Breast epithelium (tissue), 4 donors: Measurements from ENCODE around the gene BBOX1. TPM values are rescaled to one million over a fixed set of nuclear protein-coding genes. Genes with fewer than 3 reads are reported as not detected.

ENCODE experiments used
- DNase-seq, 2 donors: peaks; one replicate each; pipeline ENCODE4 v3.0.0-alpha.2; 2019; ENCODE audit warnings: low spot score in 2 of 2
- H3K27ac ChIP-seq, 2 donors: fragments of 200-600 bp; sonication (generic) in 1 of 2; one replicate each; pipeline ENCODE4 v1.5.1; 2016 to 2019; ENCODE audit warnings: mild to moderate bottlenecking in 1 of 2
- H3K27me3 ChIP-seq, 2 donors: fragments of 200-600 bp; sonication (generic) in 1 of 2; one replicate each; pipeline versions ENCODE4 v1.5.1 to v1.6.0; 2017 to 2019; ENCODE audit warnings: control low read depth in 1 of 2, mild to moderate bottlenecking in 1 of 2
- H3K36me3 ChIP-seq: fragments of 200-600 bp; one replicate; pipeline ENCODE4 v1.5.1; 2019
- H3K4me1 ChIP-seq, 2 donors: fragments of 200-600 bp; sonication (generic); one replicate each; pipeline ENCODE4 v1.5.1; 2016 to 2019; ENCODE audit warnings: control low read depth in 1 of 2
- H3K4me3 ChIP-seq, 3 donors: fragments of 200-600 bp; sonication (generic); 1 replicate in 2 of 3; 2 replicates in 1 of 3; pipeline ENCODE4 v1.5.1; 2016 to 2019; ENCODE audit warnings: mild to moderate bottlenecking in 3 of 3, moderate library complexity in 2 of 3
- H3K9me3 ChIP-seq, 2 donors: fragments of 200-600 bp; sonication (generic) in 1 of 2; one replicate each; pipeline ENCODE4 v1.5.1; 2016 to 2019; ENCODE audit warnings: control low read depth in 1 of 2
- CTCF ChIP-seq, 3 donors: fragments of 450-650 bp; IDR thresholded peaks; one replicate each; pipeline ENCODE4 v1.5.1; 2016 to 2017; ENCODE audit warnings: antibody characterized with exemption in 3 of 3, mild to moderate bottlenecking in 3 of 3, moderate library complexity in 3 of 3
- POLR2A ChIP-seq: fragments of 450-650 bp; IDR thresholded peaks from one replicate; pipeline ENCODE4 v1.6.1; 2016; ENCODE audit warnings: antibody characterized with exemption, mild to moderate bottlenecking, moderate library complexity
- POLR2AphosphoS5 ChIP-seq, 3 donors: sonication (generic); formaldehyde crosslinking; IDR thresholded peaks; one replicate each; pipeline ENCODE4 v1.6.1; 2017; ENCODE audit warnings: antibody characterized with exemption in 3 of 3
- intact Hi-C: fragments of 100-400 bp; cut with DNase I; formaldehyde crosslinking; loops from one replicate; pipeline ENCODE4 v1.15.1; 2023; ENCODE audit warnings: low total_unique reads
- total RNA-seq, 3 donors: library from RNA; depleted of rRNA; stranded (reverse); fragments of >200 nt; gene quantifications; one replicate each; pipeline ENCODE4 v1.1.0, GENCODE V29; 2016

BBOX1 gene
- total RNA-seq, 3 donors from 2014 or later: 14.4 to 61.0 TPM; not detected in 1

GRCh38 chr11:27039873-27040272 is 742 bp upstream of the BBOX1 start:
- TF ChIP-seq POLR2AphosphoS5 (IDR thresholded peaks at IDR 0.05): no peak
- no peak for TF ChIP-seq POLR2A
- peak in 1 of 3 donors; percentile 15 for TF ChIP-seq CTCF (IDR thresholded peaks at IDR 0.05)
- intact Hi-C loops: no loop called here
- Histone ChIP-seq H3K4me3 (peak overlapping the region in 1 of 3 donors; percentile 31), H3K27ac (peak overlapping the region; percentile 84 to 91), H3K36me3 (no peaks in the 10 kb centered on the region), H3K9me3 (peaks cover 0 to 10% of the 10 kb centered on the region in 2 donors), H3K27me3 (no peaks in the 10 kb centered on the region), H3K4me1 (no peaks in the 10 kb centered on the region)
- no peak for DNase-seq

GRCh38 chr11:27041141-27041899 is 705 bp downstream of the BBOX1 start:
- intact Hi-C loops: no loop called here
- H3K9me3 ChIP-seq: peaks cover 0 to 8% of the 10 kb centered on the region in 2 donors
- peak in 1 of 2 donors; percentile 61 for DNase-seq
- no peaks in the 10 kb centered on the region for H3K27me3 ChIP-seq
- peak overlapping the region; percentile 84 to 91 for H3K27ac ChIP-seq
- TF ChIP-seq POLR2A (no peak), POLR2AphosphoS5 (IDR thresholded peaks at IDR 0.05) (peak in 1 of 3 donors; percentile 6)
- peak overlapping the region in 2 of 3 donors; percentile 26 to 55 for H3K4me3 ChIP-seq
- no peaks in the 10 kb centered on the region for H3K36me3 ChIP-seq
- no peaks in the 10 kb centered on the region for H3K4me1 ChIP-seq

- Histone ChIP-seq H3K27me3 (no peaks in the 10 kb centered on the region), H3K4me1 (no peaks in the 10 kb centered on the region), H3K27ac (peak overlapping the region in 1 of 2 donors; percentile 11), H3K4me3 (no peak overlapping the region), H3K9me3 (peaks cover 0 to 6% of the 10 kb centered on the region in 2 donors), H3K36me3 (no peaks in the 10 kb centered on the region)
- TF ChIP-seq CTCF (IDR thresholded peaks at IDR 0.05): no peak
- TF ChIP-seq POLR2A: no peak
- TF ChIP-seq POLR2AphosphoS5 (IDR thresholded peaks at IDR 0.05): no peak
- DNase-seq: no peak
- intact Hi-C loops: no loop called here
Observed at GRCh38 chr11:27046956-27047355, 6.3 kb downstream of the BBOX1 start.

- no peaks in the 10 kb centered on the region for H3K27me3 ChIP-seq
- no peaks in the 10 kb centered on the region for H3K9me3 ChIP-seq
- no peak overlapping the region for H3K4me3 ChIP-seq
- H3K36me3 ChIP-seq: no peaks in the 10 kb centered on the region
- intact Hi-C loops: no loop called here
- H3K27ac ChIP-seq: no peak overlapping the region
- H3K4me1 ChIP-seq: no peaks in the 10 kb centered on the region
- TF ChIP-seq POLR2AphosphoS5 (IDR thresholded peaks at IDR 0.05) (no peak), POLR2A (no peak), CTCF (IDR thresholded peaks at IDR 0.05) (no peak)
- no peak for DNase-seq
Observed at GRCh38 chr11:27052668-27053067, 12.1 kb downstream of the BBOX1 start.

- TF ChIP-seq POLR2AphosphoS5 (IDR thresholded peaks at IDR 0.05): no peak
- TF ChIP-seq CTCF (IDR thresholded peaks at IDR 0.05): no peak
- TF ChIP-seq POLR2A: no peak
- DNase-seq: no peak
- no peak overlapping the region for H3K4me3 ChIP-seq
- peaks cover 0 to 4% of the 10 kb centered on the region in 2 donors for H3K9me3 ChIP-seq
- intact Hi-C loops: no loop called here
- H3K4me1 ChIP-seq: no peaks in the 10 kb centered on the region
- H3K27ac ChIP-seq: no peak overlapping the region
- H3K36me3 ChIP-seq: peaks cover 5% of the 10 kb centered on the region
- H3K27me3 ChIP-seq: no peaks in the 10 kb centered on the region
Observed at GRCh38 chr11:27055065-27055682, 14.6 kb downstream of the BBOX1 start.
